ENCODE data around the gene HEXD.

HEXD gene

GRCh38 chr17:82388922-82389283, 29.2 kb upstream of the HEXD start:
- Histone ChIP-seq H3K9me3 (no peaks in the 10 kb centered on the region), H3K27me3 (peaks cover 83% of the 10 kb centered on the region), H3K4me1 (peaks cover 18% of the 10 kb centered on the region), H3K4me2 (no peak overlapping the region), H4K20me1 (peaks cover 89% of the 10 kb centered on the region), H3K9ac (no peak overlapping the region), H3K36me3 (peaks cover 19% of the 10 kb centered on the region), H3K4me3 (no peak overlapping the region), H3K27ac (no peak overlapping the region)
- TF ChIP-seq Cebpa-rat (IDR thresholded peaks at IDR 0.05): no peak

GRCh38 chr17:82389379-82389778, 28.8 kb upstream of the HEXD start:
- Histone ChIP-seq H3K27ac (no peak overlapping the region), H3K36me3 (peaks cover 19% of the 10 kb centered on the region), H4K20me1 (peaks cover 90% of the 10 kb centered on the region), H3K4me2 (no peak overlapping the region), H3K9me3 (no peaks in the 10 kb centered on the region), H3K4me1 (peaks cover 23% of the 10 kb centered on the region), H3K4me3 (no peak overlapping the region), H3K27me3 (peaks cover 82% of the 10 kb centered on the region), H3K9ac (no peak overlapping the region)
- TF ChIP-seq Cebpa-rat (IDR thresholded peaks at IDR 0.05): no peak

- Histone ChIP-seq H3K4me2 (no peak overlapping the region), H3K27me3 (peaks cover 77% of the 10 kb centered on the region), H3K9ac (no peak overlapping the region), H4K20me1 (peaks cover 91% of the 10 kb centered on the region), H3K4me3 (no peak overlapping the region), H3K4me1 (peaks cover 32% of the 10 kb centered on the region), H3K9me3 (no peaks in the 10 kb centered on the region), H3K36me3 (peaks cover 19% of the 10 kb centered on the region), H3K27ac (no peak overlapping the region)
- TF ChIP-seq Cebpa-rat (IDR thresholded peaks at IDR 0.05): no peak
These were observed 27.9 kb upstream of the HEXD start for GRCh38 chr17:82390015-82390859.

GRCh38 chr17:82390860-82391435, 27.2 kb upstream of the HEXD start:
- H3K27ac ChIP-seq: no peak overlapping the region
- H3K9me3 ChIP-seq: no peaks in the 10 kb centered on the region
- no peak overlapping the region for H3K9ac ChIP-seq
- no peak overlapping the region for H3K4me2 ChIP-seq
- H3K36me3 ChIP-seq: peaks cover 19% of the 10 kb centered on the region
- peaks cover 32% of the 10 kb centered on the region for H3K4me1 ChIP-seq
- TF ChIP-seq Cebpa-rat (IDR thresholded peaks at IDR 0.05): no peak
- peaks cover 74% of the 10 kb centered on the region for H3K27me3 ChIP-seq
- H4K20me1 ChIP-seq: peaks cover 93% of the 10 kb centered on the region
- H3K4me3 ChIP-seq: no peak overlapping the region

- no peak overlapping the region for H3K9ac ChIP-seq
- peaks cover 95% of the 10 kb centered on the region for H4K20me1 ChIP-seq
- TF ChIP-seq Cebpa-rat (IDR thresholded peaks at IDR 0.05): no peak
- no peak overlapping the region for H3K27ac ChIP-seq
- H3K9me3 ChIP-seq: no peaks in the 10 kb centered on the region
- no peak overlapping the region for H3K4me3 ChIP-seq
- peaks cover 19% of the 10 kb centered on the region for H3K36me3 ChIP-seq
- H3K4me2 ChIP-seq: no peak overlapping the region
- H3K4me1 ChIP-seq: peaks cover 32% of the 10 kb centered on the region
- peaks cover 74% of the 10 kb centered on the region for H3K27me3 ChIP-seq
These were observed 26.6 kb upstream of the HEXD start for GRCh38 chr17:82391496-82392066.

GRCh38 chr17:82392209-82392920, 25.8 kb upstream of the HEXD start:
- peaks cover 71% of the 10 kb centered on the region for H3K27me3 ChIP-seq

GRCh38 chr17:82392941-82393340, 25.2 kb upstream of the HEXD start:
- Histone ChIP-seq H3K27ac (no peak overlapping the region), H4K20me1 (peaks cover 93% of the 10 kb centered on the region), H3K27me3 (peaks cover 66% of the 10 kb centered on the region), H3K9ac (no peak overlapping the region), H3K9me3 (no peaks in the 10 kb centered on the region), H3K36me3 (peaks cover 24% of the 10 kb centered on the region), H3K4me3 (no peak overlapping the region), H3K4me1 (peaks cover 32% of the 10 kb centered on the region), H3K4me2 (peak overlapping the region; percentile 66; the same call in 1 of the 2 replicates)
- no peak for TF ChIP-seq Cebpa-rat (IDR thresholded peaks at IDR 0.05)

More at GRCh38 chr17:82392209-82392920, 25.8 kb upstream of the HEXD start:
- Histone ChIP-seq H3K4me1 (peaks cover 32% of the 10 kb centered on the region), H3K9ac (no peak overlapping the region), H3K36me3 (peaks cover 19% of the 10 kb centered on the region), H3K4me2 (peak overlapping the region; percentile 44), H3K27ac (no peak overlapping the region), H3K9me3 (no peaks in the 10 kb centered on the region), H4K20me1 (peaks cover 93% of the 10 kb centered on the region), H3K4me3 (no peak overlapping the region)
- no peak for TF ChIP-seq Cebpa-rat (IDR thresholded peaks at IDR 0.05)

GRCh38 chr17:82394278-82394677, 23.9 kb upstream of the HEXD start:
- H4K20me1 ChIP-seq: peaks cover 94% of the 10 kb centered on the region
- H3K4me2 ChIP-seq: peak overlapping the region; percentile 66
- H3K4me1 ChIP-seq: peaks cover 37% of the 10 kb centered on the region
- peaks cover 27% of the 10 kb centered on the region for H3K36me3 ChIP-seq
- peaks cover 59% of the 10 kb centered on the region for H3K27me3 ChIP-seq
- H3K9me3 ChIP-seq: no peaks in the 10 kb centered on the region
- H3K27ac ChIP-seq: no peak overlapping the region
- H3K4me3 ChIP-seq: no peak overlapping the region
- no peak for TF ChIP-seq Cebpa-rat (IDR thresholded peaks at IDR 0.05)
- no peak overlapping the region for H3K9ac ChIP-seq

- no peak overlapping the region for H3K9ac ChIP-seq
- H3K4me3 ChIP-seq: no peak overlapping the region
- H3K4me2 ChIP-seq: no peak overlapping the region
These were observed 21.3 kb upstream of the HEXD start for GRCh38 chr17:82396601-82397435.

More at GRCh38 chr17:82396601-82397435, 21.3 kb upstream of the HEXD start:
- H3K36me3 ChIP-seq: peaks cover 28% of the 10 kb centered on the region
- H4K20me1 ChIP-seq: peaks cover 94% of the 10 kb centered on the region
- no peak for TF ChIP-seq Cebpa-rat (IDR thresholded peaks at IDR 0.05)
- H3K4me1 ChIP-seq: peaks cover 62% of the 10 kb centered on the region
- peaks cover 58% of the 10 kb centered on the region for H3K27me3 ChIP-seq
- no peak overlapping the region for H3K27ac ChIP-seq
- H3K9me3 ChIP-seq: no peaks in the 10 kb centered on the region

Data from BLaER1 (cell line).